HCT116 (cell line): ENCODE measurements around the gene FAM133A. TPM values are rescaled to one million over a fixed set of nuclear protein-coding genes. Genes with fewer than 3 reads are reported as not detected.

Experiments
- ATAC-seq: fragments of 200-7000 bp; cut with Tn5 transposase; 2 replicates; pipeline ENCODE4 v1.9.1; 2020; ENCODE audit warnings: mild to moderate bottlenecking, moderate library complexity
- BruUV-seq: library from RNA; stranded (reverse); fragments of 400-500 nt; replicated peaks from 2 replicates; lab custom pipeline; 2021; lab: Mats Ljungman, UMichigan
- CTCF ChIA-PET: fragments of 300-600 bp; sonication (Branson Sonifier 250); formaldehyde crosslinking; loops from one replicate; lab custom pipeline; 2021; ENCODE audit warnings: antibody characterized with exemption; lab: Charles Lee
- POLR2A ChIA-PET: fragments of 300-600, 350-600 bp; sonication (Branson Sonifier 250); formaldehyde crosslinking; loops from one replicate; lab custom pipeline; 2021; ENCODE audit warnings: antibody characterized with exemption; lab: Charles Lee
- RAD21 ChIA-PET, 2 experiments: fragments of 300-600 bp; sonication (Branson Sonifier 250); formaldehyde crosslinking; loops; one replicate each; lab custom pipeline; 2023; ENCODE audit warnings: low total read pairs in 2 of 2; ENCODE audit not compliant: uncharacterized antibody in 2 of 2, unreplicated experiment in 2 of 2, low non-redundant PET in 1 of 2; lab: Charles Lee
- DNase-seq: peaks from one replicate; pipeline ENCODE4 v3.0.0-alpha.2; 2010; ENCODE audit warnings: low read depth, low spot score
- H2AFZ ChIP-seq: fragments of 200-600 bp; shearing (Covaris generic), sonication (generic); 2 replicates; pipeline ENCODE4 v1.6.1; 2017; ENCODE audit warnings: low read depth, mixed run types, mixed read lengths, antibody characterized with exemption, low read length; ENCODE audit not compliant: poor library complexity, severe bottlenecking
- H3K27ac ChIP-seq: 2 replicates; pipeline ENCODE4 v1.5.1; 2012; ENCODE audit warnings: low read depth, low read length
- H3K27me3 ChIP-seq: fragments of 200-600 bp; sonication (generic); 2 replicates; pipeline ENCODE4 v1.6.1; 2016; ENCODE audit warnings: mixed run types, low read length, mixed read lengths; ENCODE audit not compliant: insufficient read depth
- H3K36me3 ChIP-seq, 2 experiments: fragments of 200-500 bp in 1 of 2; fragments of 200-600 bp in 1 of 2; sonication (Bioruptor generic) in 1 of 2; sonication (generic) in 1 of 2; 2 replicates each; pipeline versions ENCODE4 v1.5.1 to v1.6.1; 2014 to 2016; ENCODE audit warnings: low read length in 2 of 2, inconsistent platforms in 1 of 2, mixed read lengths in 1 of 2, mixed run types in 1 of 2; ENCODE audit not compliant: insufficient read depth in 2 of 2, control insufficient read depth in 1 of 2
- H3K4me1 ChIP-seq, 2 experiments: fragments of 200-600 bp in 1 of 2; sonication (generic) in 1 of 2; 2 replicates each; pipeline versions ENCODE4 v1.5.1 to v1.6.1; 2012 to 2017; ENCODE audit warnings: low read length in 2 of 2, inconsistent platforms in 1 of 2, mild to moderate bottlenecking in 1 of 2, mixed read lengths in 1 of 2, mixed run types in 1 of 2, moderate library complexity in 1 of 2; ENCODE audit not compliant: insufficient read depth in 2 of 2, control insufficient read depth in 1 of 2
- H3K4me2 ChIP-seq: fragments of 200-600 bp; sonication (generic); 2 replicates; pipeline ENCODE4 v1.6.1; 2017; ENCODE audit warnings: mixed run types, low read length, mixed read lengths
- H3K4me3 ChIP-seq, 2 experiments: fragments of 200-600 bp in 1 of 2; sonication (generic) in 1 of 2; replicated peaks in 1 of 2; 2 replicates each; pipeline ENCODE4 v1.5.1; 2011 to 2016; ENCODE audit warnings: low read length in 2 of 2, control low read depth in 1 of 2, low read depth in 1 of 2, mild to moderate bottlenecking in 1 of 2, mixed read lengths in 1 of 2, mixed run types in 1 of 2
- H3K79me2 ChIP-seq: fragments of 200-600 bp; sonication (generic); 2 replicates; pipeline ENCODE4 v1.6.1; 2017; ENCODE audit warnings: mild to moderate bottlenecking, mixed run types, low read length, moderate library complexity, mixed read lengths; ENCODE audit not compliant: insufficient read depth
- H3K9ac ChIP-seq: fragments of 200-600 bp; sonication (generic); 2 replicates; pipeline ENCODE4 v1.6.1; 2016; ENCODE audit warnings: low read length, mixed read lengths
- H3K9me2 ChIP-seq: fragments of 200-600 bp; sonication (generic), shearing (Covaris generic); 2 replicates; pipeline ENCODE4 v1.6.1; 2017; ENCODE audit warnings: mixed run types, mild to moderate bottlenecking, moderate library complexity; ENCODE audit not compliant: insufficient read depth
- H3K9me3 ChIP-seq, 2 experiments: fragments of 200-500 bp in 1 of 2; fragments of 200-600 bp in 1 of 2; sonication (Bioruptor generic) in 1 of 2; sonication (generic) in 1 of 2; 2 replicates each; pipeline ENCODE4 v1.6.1; 2014 to 2017; ENCODE audit warnings: low read length in 2 of 2, mixed read lengths in 2 of 2, inconsistent platforms in 1 of 2, low read depth in 1 of 2, mild to moderate bottlenecking in 1 of 2, mixed run types in 1 of 2, moderate library complexity in 1 of 2; ENCODE audit not compliant: control insufficient read depth in 1 of 2, insufficient read depth in 1 of 2
- H4K20me1 ChIP-seq: fragments of 200-600 bp; sonication (generic), shearing (Covaris generic); 2 replicates; pipeline ENCODE4 v1.6.1; 2017; ENCODE audit warnings: mixed run types, mild to moderate bottlenecking, moderate library complexity; ENCODE audit not compliant: insufficient read depth
- CEBPB ChIP-seq: IDR thresholded peaks from 2 replicates; pipeline ENCODE4 v1.6.1; 2012; ENCODE audit warnings: low read depth
- EGR1 ChIP-seq: IDR thresholded peaks from 2 replicates; pipeline ENCODE4 v1.6.1; 2012; ENCODE audit warnings: low read depth
- EZH2 ChIP-seq: fragments of 200-600 bp; sonication (generic); IDR thresholded peaks from 2 replicates; pipeline ENCODE4 v1.6.1; 2017; ENCODE audit warnings: antibody characterized with exemption, mixed run types
- FOSL1 ChIP-seq: IDR thresholded peaks from 2 replicates; pipeline ENCODE4 v1.6.1; 2012; ENCODE audit warnings: low read depth
- POLR2A ChIP-seq: IDR thresholded peaks from 2 replicates; pipeline ENCODE4 v1.7.0; 2011; ENCODE audit warnings: borderline replicate concordance; ENCODE audit not compliant: insufficient read depth, insufficient read length; ENCODE audit errors: extremely low read depth
- POLR2AphosphoS5 ChIP-seq: IDR thresholded peaks from 2 replicates; pipeline ENCODE4 v1.6.1; 2011; ENCODE audit warnings: mild to moderate bottlenecking, low read depth, low read length, moderate library complexity
- RAD21 ChIP-seq: IDR thresholded peaks from 2 replicates; pipeline ENCODE4 v1.6.1; 2012; ENCODE audit warnings: low read depth, mild to moderate bottlenecking
- SIN3A ChIP-seq: IDR thresholded peaks from 2 replicates; pipeline ENCODE4 v1.6.1; 2012; ENCODE audit warnings: low read depth
- SP1 ChIP-seq: IDR thresholded peaks from 2 replicates; pipeline ENCODE4 v1.6.1; 2012; ENCODE audit warnings: low read depth
- TCF7L2 ChIP-seq: IDR thresholded peaks from 2 replicates; pipeline ENCODE4 v1.7.0; 2011; ENCODE audit warnings: borderline replicate concordance, inconsistent platforms; ENCODE audit not compliant: insufficient read depth, insufficient read length; ENCODE audit errors: extremely low read depth
- YY1 ChIP-seq: IDR thresholded peaks from 2 replicates; pipeline ENCODE4 v1.6.1; 2011; ENCODE audit warnings: low read length, low read depth, moderate library complexity, mild to moderate bottlenecking; ENCODE audit not compliant: insufficient replicate concordance; ENCODE audit errors: extremely low read depth
- ZFX ChIP-seq: fragments of 450-650 bp; IDR thresholded peaks from 2 replicates; pipeline ENCODE4 v1.6.1; 2017
- ZNF274 ChIP-seq: fragments of 200-500 bp; sonication (Bioruptor generic); IDR thresholded peaks from 2 replicates; pipeline ENCODE4 v1.6.1; 2014; ENCODE audit warnings: mild to moderate bottlenecking, low read depth, low read length, inconsistent platforms
- intact Hi-C: fragments of 100-400 bp; cut with micrococcal nuclease; formaldehyde crosslinking; loops from 2 replicates; pipeline ENCODE4 v1.10.0; 2022
- total RNA-seq: library from RNA; stranded (reverse); gene quantifications from one replicate; pipeline ENCODE4 v1.2.1, GENCODE V29; 2021; ENCODE audit not compliant: unreplicated experiment
- TF ChIP-seq, protein P1 (sequence below): IDR thresholded peaks from 2 replicates; pipeline ENCODE4 v1.6.1; 2011; ENCODE audit warnings: mild to moderate bottlenecking, low read length, moderate library complexity; ENCODE audit not compliant: insufficient replicate concordance; ENCODE audit errors: extremely low read depth
- TF ChIP-seq, protein P2 (sequence below), 3 experiments: fragments of 200-600 bp in 1 of 3; sonication (generic) in 1 of 3; IDR thresholded peaks in 2 of 3; conservative IDR thresholded peaks in 1 of 3; 2 replicates each; pipeline ENCODE4 v1.5.1; 2012 to 2017; ENCODE audit warnings: low read depth in 2 of 3, low read length in 2 of 3, antibody characterized with exemption in 1 of 3, borderline replicate concordance in 1 of 3, control low read depth in 1 of 3, mild to moderate bottlenecking in 1 of 3, mixed read lengths in 1 of 3, mixed run types in 1 of 3, moderate library complexity in 1 of 3; ENCODE audit not compliant: insufficient read depth in 1 of 3
- TF ChIP-seq, protein P3 (sequence below): IDR thresholded peaks from 2 replicates; pipeline ENCODE4 v1.6.1; 2012

Gene FAM133A
- total RNA-seq, 1 experiment from 2014 or later = not detected

DNA sequence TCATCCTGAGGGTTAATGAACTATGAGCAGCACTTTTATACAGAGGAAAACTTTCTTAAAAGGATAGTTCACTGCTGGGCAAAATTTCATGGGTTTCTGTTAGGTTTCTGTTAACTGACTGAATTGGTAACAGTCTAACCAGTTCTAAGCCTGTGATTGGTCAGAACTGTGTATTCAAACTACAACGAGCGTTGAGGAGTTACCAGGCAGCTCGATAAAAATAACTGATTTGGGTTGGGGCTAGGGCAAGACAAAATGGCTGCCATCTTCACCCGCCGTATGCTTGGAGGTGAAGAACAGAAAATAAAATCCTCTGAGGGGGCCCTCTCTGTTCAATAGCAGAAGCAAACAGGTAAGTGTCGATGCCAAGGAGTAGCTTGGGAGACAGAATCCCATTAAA is 22.0 kb downstream of the FAM133A start (continued):
- TF ChIP-seq, protein P1, sequence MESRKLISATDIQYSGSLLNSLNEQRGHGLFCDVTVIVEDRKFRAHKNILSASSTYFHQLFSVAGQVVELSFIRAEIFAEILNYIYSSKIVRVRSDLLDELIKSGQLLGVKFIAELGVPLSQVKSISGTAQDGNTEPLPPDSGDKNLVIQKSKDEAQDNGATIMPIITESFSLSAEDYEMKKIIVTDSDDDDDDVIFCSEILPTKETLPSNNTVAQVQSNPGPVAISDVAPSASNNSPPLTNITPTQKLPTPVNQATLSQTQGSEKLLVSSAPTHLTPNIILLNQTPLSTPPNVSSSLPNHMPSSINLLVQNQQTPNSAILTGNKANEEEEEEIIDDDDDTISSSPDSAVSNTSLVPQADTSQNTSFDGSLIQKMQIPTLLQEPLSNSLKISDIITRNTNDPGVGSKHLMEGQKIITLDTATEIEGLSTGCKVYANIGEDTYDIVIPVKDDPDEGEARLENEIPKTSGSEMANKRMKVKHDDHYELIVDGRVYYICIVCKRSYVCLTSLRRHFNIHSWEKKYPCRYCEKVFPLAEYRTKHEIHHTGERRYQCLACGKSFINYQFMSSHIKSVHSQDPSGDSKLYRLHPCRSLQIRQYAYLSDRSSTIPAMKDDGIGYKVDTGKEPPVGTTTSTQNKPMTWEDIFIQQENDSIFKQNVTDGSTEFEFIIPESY = no peak
- TF ChIP-seq YY1 (no peak), SIN3A (no peak), CEBPB (no peak), EGR1 (no peak), POLR2A (no peak), ZFX (no peak), FOSL1 (no peak)

DNA sequence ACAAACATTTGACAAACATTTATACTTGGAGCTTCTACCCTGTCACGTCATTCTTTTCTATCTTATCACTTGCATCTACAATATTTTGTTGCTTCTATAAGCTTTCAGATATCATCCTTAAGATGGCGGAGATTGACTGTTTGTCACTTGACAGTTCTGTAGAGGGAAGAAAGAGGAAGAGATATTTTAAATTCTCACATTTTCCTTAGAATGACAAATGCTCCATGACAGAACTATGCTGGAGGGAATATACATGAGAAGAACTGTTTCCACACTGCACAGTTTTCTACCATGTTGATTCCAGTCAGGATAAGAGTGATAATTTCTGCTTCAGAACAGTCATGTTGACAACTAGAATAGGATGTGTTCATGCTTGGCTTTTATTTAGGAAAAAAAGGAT is 29.7 kb downstream of the FAM133A start:
- BruUV-seq = no TSS peak
- Histone ChIP-seq H3K27me3 (no peaks in the 10 kb centered on the region), H3K4me1 (no peaks in the 10 kb centered on the region), H2AFZ (no peak overlapping the region), H3K79me2 (no peaks in the 10 kb centered on the region), H3K4me2 (no peak overlapping the region), H3K9me3 (no peaks in the 10 kb centered on the region), H3K9me2 (no peaks in the 10 kb centered on the region), H3K4me3 (no peak overlapping the region), H3K27ac (no peak overlapping the region), H4K20me1 (no peaks in the 10 kb centered on the region), H3K9ac (no peak overlapping the region), H3K36me3 (no peaks in the 10 kb centered on the region)
- DNase-seq (no peak), ATAC-seq (no peak)
- RAD21 ChIA-PET = no interaction called here
- CTCF ChIA-PET = no interaction called here
- POLR2A ChIA-PET = no interaction called here
- intact Hi-C loops = no loop called here
- TF ChIP-seq YY1 = no peak
- TF ChIP-seq SIN3A = no peak
- TF ChIP-seq, protein P2, sequence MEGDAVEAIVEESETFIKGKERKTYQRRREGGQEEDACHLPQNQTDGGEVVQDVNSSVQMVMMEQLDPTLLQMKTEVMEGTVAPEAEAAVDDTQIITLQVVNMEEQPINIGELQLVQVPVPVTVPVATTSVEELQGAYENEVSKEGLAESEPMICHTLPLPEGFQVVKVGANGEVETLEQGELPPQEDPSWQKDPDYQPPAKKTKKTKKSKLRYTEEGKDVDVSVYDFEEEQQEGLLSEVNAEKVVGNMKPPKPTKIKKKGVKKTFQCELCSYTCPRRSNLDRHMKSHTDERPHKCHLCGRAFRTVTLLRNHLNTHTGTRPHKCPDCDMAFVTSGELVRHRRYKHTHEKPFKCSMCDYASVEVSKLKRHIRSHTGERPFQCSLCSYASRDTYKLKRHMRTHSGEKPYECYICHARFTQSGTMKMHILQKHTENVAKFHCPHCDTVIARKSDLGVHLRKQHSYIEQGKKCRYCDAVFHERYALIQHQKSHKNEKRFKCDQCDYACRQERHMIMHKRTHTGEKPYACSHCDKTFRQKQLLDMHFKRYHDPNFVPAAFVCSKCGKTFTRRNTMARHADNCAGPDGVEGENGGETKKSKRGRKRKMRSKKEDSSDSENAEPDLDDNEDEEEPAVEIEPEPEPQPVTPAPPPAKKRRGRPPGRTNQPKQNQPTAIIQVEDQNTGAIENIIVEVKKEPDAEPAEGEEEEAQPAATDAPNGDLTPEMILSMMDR (IDR thresholded peaks at IDR 0.05 in 2 of 3, conservative IDR thresholded peaks at IDR 0.05 in 1 of 3; ENCODE audit: borderline replicate concordance in 1 of 3, insufficient read depth in 1 of 3, low read depth in 2 of 3, low read length in 2 of 3) = no peak
- TF ChIP-seq ZFX = no peak
- TF ChIP-seq, protein P1 = no peak
- no peak for TF ChIP-seq ZNF274
- TF ChIP-seq SP1 = no peak
- no peak for TF ChIP-seq TCF7L2
- TF ChIP-seq POLR2AphosphoS5 = no peak
- no peak for TF ChIP-seq POLR2A
- no peak for TF ChIP-seq EZH2
- no peak for TF ChIP-seq EGR1
- TF ChIP-seq, protein P3, sequence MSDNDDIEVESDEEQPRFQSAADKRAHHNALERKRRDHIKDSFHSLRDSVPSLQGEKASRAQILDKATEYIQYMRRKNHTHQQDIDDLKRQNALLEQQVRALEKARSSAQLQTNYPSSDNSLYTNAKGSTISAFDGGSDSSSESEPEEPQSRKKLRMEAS = no peak
- TF ChIP-seq RAD21 = no peak
